HepG2 (cell line): ENCODE measurements around the gene MICALL2. TPM values are rescaled to one million over a fixed set of nuclear protein-coding genes. Genes with fewer than 3 reads are reported as not detected.

ENCODE experiments used
- ATAC-seq: fragments of 200-7000 bp; cut with Tn5 transposase; 3 replicates; pipeline ENCODE4 v1.9.1; 2020; ENCODE audit warnings: mild to moderate bottlenecking, moderate library complexity
- BruUV-seq: library from RNA; stranded (reverse); fragments of 400-500 nt; replicated peaks from 2 replicates; lab custom pipeline; 2021; lab: Mats Ljungman, UMichigan
- CTCF ChIA-PET: fragments of 300-600 bp; formaldehyde crosslinking; extraction: SDS; loops from one replicate; lab custom pipeline; 2021; ENCODE audit warnings: low total read pairs, inconsistent platforms, low intra/inter-chr PET ratio; lab: Yijun Ruan, JAX
- POLR2A ChIA-PET: fragments of 350-600 bp; sonication (Branson Sonifier 250); formaldehyde crosslinking; loops from one replicate; lab custom pipeline; 2020; ENCODE audit warnings: antibody characterized with exemption, inconsistent platforms; lab: Yijun Ruan, JAX
- DNase-seq: peaks from one replicate; pipeline ENCODE4 v3.0.0-alpha.2; 2015; ENCODE audit warnings: low spot score
- FAIRE-seq: peaks from 3 replicates; lab custom pipeline; 2011; peaks lifted over from hg19 to GRCh38; lab: Jason Lieb, UNC
- H2AFZ ChIP-seq: one replicate; pipeline ENCODE4 v1.6.1; 2011; ENCODE audit warnings: low read length, inconsistent platforms
- H3K27ac ChIP-seq: fragments of 300-600 bp; 3 replicates; pipeline ENCODE4 v1.8.0; 2011; ENCODE audit warnings: mixed run types, mild to moderate bottlenecking, mixed read lengths, low read length, inconsistent platforms; ENCODE audit not compliant: insufficient read depth; ENCODE audit errors: extremely low read length
- H3K27me3 ChIP-seq, 2 experiments: fragments of 200-600 bp in 1 of 2; 2 replicates in 1 of 2; 3 replicates in 1 of 2; pipeline versions ENCODE4 v1.6.0 to v1.8.0; 2011; ENCODE audit warnings: low read length in 2 of 2, mild to moderate bottlenecking in 2 of 2, moderate library complexity in 2 of 2, inconsistent platforms in 1 of 2; ENCODE audit not compliant: insufficient read depth in 2 of 2, control insufficient read depth in 1 of 2
- H3K36me3 ChIP-seq, 2 experiments: fragments of 200-600 bp in 1 of 2; replicated peaks in 1 of 2; 2 replicates in 1 of 2; 3 replicates in 1 of 2; pipeline versions ENCODE4 v1.5.1 to v1.8.0; 2011; ENCODE audit warnings: low read length in 2 of 2, inconsistent platforms in 1 of 2; ENCODE audit not compliant: insufficient read depth in 2 of 2, control insufficient read depth in 1 of 2
- H3K4me1 ChIP-seq: 2 replicates; pipeline ENCODE4 v1.5.1; 2012; ENCODE audit warnings: low read length, inconsistent platforms; ENCODE audit not compliant: insufficient read depth
- H3K4me2 ChIP-seq: 2 replicates; pipeline ENCODE4 v1.6.0; 2011; ENCODE audit warnings: low read depth, low read length, inconsistent platforms
- H3K4me3 ChIP-seq, 3 experiments: fragments of 200-600 bp in 1 of 3; sonication (generic), shearing (Covaris generic) in 1 of 3; replicated peaks in 1 of 3; 2 replicates each; pipeline ENCODE4 v1.5.1; 2011 to 2016; ENCODE audit warnings: low read length in 3 of 3, inconsistent platforms in 2 of 3, low read depth in 2 of 3, mild to moderate bottlenecking in 2 of 3, control low read depth in 1 of 3, mixed read lengths in 1 of 3; ENCODE audit not compliant: insufficient read depth in 1 of 3
- H3K79me2 ChIP-seq: one replicate; pipeline ENCODE4 v1.6.1; 2011; ENCODE audit warnings: low read length, inconsistent platforms; ENCODE audit not compliant: insufficient read depth
- H3K9ac ChIP-seq: 2 replicates; pipeline ENCODE4 v1.6.0; 2011; ENCODE audit warnings: mild to moderate bottlenecking, low read depth, low read length, inconsistent platforms; ENCODE audit not compliant: insufficient read depth
- H3K9me3 ChIP-seq: 2 replicates; pipeline ENCODE4 v1.5.1; 2012; ENCODE audit warnings: mild to moderate bottlenecking, low read length
- H4K20me1 ChIP-seq: 2 replicates; pipeline ENCODE4 v1.6.0; 2011; ENCODE audit warnings: inconsistent platforms, mild to moderate bottlenecking, low read length, moderate library complexity; ENCODE audit not compliant: insufficient read depth
- CHD2 ChIP-seq: IDR thresholded peaks from 2 replicates; pipeline ENCODE4 v1.6.1; 2011; ENCODE audit warnings: low read depth, low read length, improper control_type of control experiment
- HIVEP1 ChIP-seq: sonication (generic); formaldehyde crosslinking; IDR thresholded peaks from 2 replicates; pipeline ENCODE4 v1.4.0; 2020; ENCODE audit warnings: mild to moderate bottlenecking, missing genetic modification reagents
- HOXA7 ChIP-seq: sonication (generic); formaldehyde crosslinking; IDR thresholded peaks from 2 replicates; pipeline ENCODE4 v1.8.1; 2022; ENCODE audit warnings: mild to moderate bottlenecking, missing genetic modification reagents, moderate library complexity
- KLF12 ChIP-seq: sonication (generic); formaldehyde crosslinking; IDR thresholded peaks from 2 replicates; pipeline ENCODE4 v1.4.0; 2020; ENCODE audit warnings: missing genetic modification reagents, borderline replicate concordance
- NFYC ChIP-seq: IDR thresholded peaks from 2 replicates; pipeline ENCODE4 v1.6.1; 2016; ENCODE audit warnings: missing genetic modification reagents, missing compliant biosample characterization
- ZNF274 ChIP-seq: sonication (generic); formaldehyde crosslinking; IDR thresholded peaks from 2 replicates; pipeline ENCODE4 v1.5.1; 2020; ENCODE audit warnings: mild to moderate bottlenecking, missing genetic modification reagents
- ZNF382 ChIP-seq: sonication (generic); formaldehyde crosslinking; IDR thresholded peaks from 2 replicates; pipeline ENCODE4 v1.5.0; 2020; ENCODE audit warnings: missing genetic modification reagents, mild to moderate bottlenecking, borderline replicate concordance
- ZNF468 ChIP-seq: sonication (generic); formaldehyde crosslinking; IDR thresholded peaks from 2 replicates; pipeline ENCODE4 v1.8.0; 2022; ENCODE audit warnings: mild to moderate bottlenecking, moderate library complexity, missing genetic modification reagents
- WGBS: methylation state at CpG from one replicate; pipeline ENCODE4 v1.1.6; 2017; ENCODE audit warnings: low lambda C conversion rate; 5-methylcytosine and 5-hydroxymethylcytosine counted together
- in situ Hi-C: cut with HindIII; loops from 2 replicates; pipeline ENCODE4 v1.10.0; 2017; ENCODE audit warnings: low pct_unique_long_range_greater_than_20kb; ENCODE audit not compliant: extremely low pct_ligation_motif_present
- intact Hi-C: fragments of 100-400 bp; cut with micrococcal nuclease; formaldehyde crosslinking; loops from one replicate; pipeline ENCODE4 v1.10.0; 2022; ENCODE audit not compliant: unreplicated experiment
- polyA plus RNA-seq, 8 experiments: library from polyadenylated mRNA; depleted of rRNA in 3 of 8; stranded (reverse) in 7 of 8; unstranded in 1 of 8; fragments of >200 nt; fragmentation: Illumina TruSeq in 4 of 8; extraction: Trizol in 4 of 8; gene quantifications; 2 replicates each; pipeline versions ENCODE4 v1.2.1 to v1.2.3, GENCODE V29; 2011 to 2016; ENCODE audit warnings: low read depth in 4 of 8, missing spikeins in 1 of 8, mixed read lengths in 1 of 8; ENCODE audit not compliant: insufficient read depth in 1 of 8
- total RNA-seq, 5 experiments: library from RNA; depleted of rRNA; stranded (reverse); fragments of >200 nt; fragmentation: Illumina TruSeq; extraction: Trizol; gene quantifications; 2 replicates each; pipeline ENCODE4 v1.2.3, GENCODE V29; 2016; ENCODE audit warnings: low read depth in 1 of 5
- TF ChIP-seq, protein P1 (sequence below): sonication (generic); formaldehyde crosslinking; IDR thresholded peaks from 2 replicates; pipeline ENCODE4 v1.4.0; 2020; ENCODE audit warnings: missing genetic modification reagents
- TF ChIP-seq, protein P2 (sequence below): sonication (generic); formaldehyde crosslinking; IDR thresholded peaks from 2 replicates; pipeline ENCODE4 v1.4.0; 2020; ENCODE audit warnings: mild to moderate bottlenecking, low read depth, missing genetic modification reagents
- TF ChIP-seq, protein P3 (sequence below): sonication (generic); formaldehyde crosslinking; IDR thresholded peaks from 2 replicates; pipeline ENCODE4 v1.5.0; 2020; ENCODE audit warnings: missing genetic modification reagents
- TF ChIP-seq, protein P4 (sequence below), 2 experiments: sonication (generic) in 1 of 2; formaldehyde crosslinking in 1 of 2; IDR thresholded peaks; 2 replicates each; pipeline versions ENCODE4 v1.4.0 to v1.6.1; 2016 to 2020; ENCODE audit warnings: borderline replicate concordance in 1 of 2, low read depth in 1 of 2, mild to moderate bottlenecking in 1 of 2, missing genetic modification reagents in 1 of 2

Gene MICALL2
- total and polyA plus RNA-seq, 2 of the 13 experiments (the other 11 are each of a cell fraction or from before 2014, with no cell fraction given): 5.8 to 12.4 TPM

DNA sequence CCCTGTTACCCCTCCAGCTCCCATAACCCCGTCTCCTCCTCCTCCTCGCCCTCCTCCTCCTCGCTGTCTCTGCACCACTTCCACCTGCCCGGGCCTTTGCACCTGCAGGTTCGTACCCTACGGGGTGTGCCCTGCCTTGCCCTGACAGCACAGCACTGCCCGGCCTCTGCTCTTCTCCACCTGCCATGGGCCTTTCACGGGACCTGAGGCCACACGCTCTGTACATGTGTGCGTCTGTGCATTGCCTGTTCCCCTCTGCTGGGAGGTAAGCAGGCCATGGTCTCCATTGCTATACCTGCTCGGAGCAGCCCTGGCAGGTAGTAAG lies 40.0 kb downstream of the MICALL2 start:
- H3K79me2 ChIP-seq: no peaks in the 10 kb centered on the region
- TF ChIP-seq ZNF468 (CRISPR knock-in tag) (no peak), HIVEP1 (CRISPR knock-in tag) (no peak), NFYC (CRISPR knock-in tag) (no peak), ZNF274 (CRISPR knock-in tag) (no peak), CHD2 (no peak), HOXA7 (CRISPR knock-in tag) (no peak), KLF12 (CRISPR knock-in tag) (no peak), ZNF382 (CRISPR knock-in tag) (no peak)
- TF ChIP-seq, protein P1, sequence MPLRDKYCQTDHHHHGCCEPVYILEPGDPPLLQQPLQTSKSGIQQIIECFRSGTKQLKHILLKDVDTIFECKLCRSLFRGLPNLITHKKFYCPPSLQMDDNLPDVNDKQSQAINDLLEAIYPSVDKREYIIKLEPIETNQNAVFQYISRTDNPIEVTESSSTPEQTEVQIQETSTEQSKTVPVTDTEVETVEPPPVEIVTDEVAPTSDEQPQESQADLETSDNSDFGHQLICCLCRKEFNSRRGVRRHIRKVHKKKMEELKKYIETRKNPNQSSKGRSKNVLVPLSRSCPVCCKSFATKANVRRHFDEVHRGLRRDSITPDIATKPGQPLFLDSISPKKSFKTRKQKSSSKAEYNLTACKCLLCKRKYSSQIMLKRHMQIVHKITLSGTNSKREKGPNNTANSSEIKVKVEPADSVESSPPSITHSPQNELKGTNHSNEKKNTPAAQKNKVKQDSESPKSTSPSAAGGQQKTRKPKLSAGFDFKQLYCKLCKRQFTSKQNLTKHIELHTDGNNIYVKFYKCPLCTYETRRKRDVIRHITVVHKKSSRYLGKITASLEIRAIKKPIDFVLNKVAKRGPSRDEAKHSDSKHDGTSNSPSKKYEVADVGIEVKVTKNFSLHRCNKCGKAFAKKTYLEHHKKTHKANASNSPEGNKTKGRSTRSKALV (CRISPR knock-in tag): no peak
- TF ChIP-seq, protein P2, sequence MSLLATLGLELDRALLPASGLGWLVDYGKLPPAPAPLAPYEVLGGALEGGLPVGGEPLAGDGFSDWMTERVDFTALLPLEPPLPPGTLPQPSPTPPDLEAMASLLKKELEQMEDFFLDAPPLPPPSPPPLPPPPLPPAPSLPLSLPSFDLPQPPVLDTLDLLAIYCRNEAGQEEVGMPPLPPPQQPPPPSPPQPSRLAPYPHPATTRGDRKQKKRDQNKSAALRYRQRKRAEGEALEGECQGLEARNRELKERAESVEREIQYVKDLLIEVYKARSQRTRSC: no peak
- TF ChIP-seq, protein P3, sequence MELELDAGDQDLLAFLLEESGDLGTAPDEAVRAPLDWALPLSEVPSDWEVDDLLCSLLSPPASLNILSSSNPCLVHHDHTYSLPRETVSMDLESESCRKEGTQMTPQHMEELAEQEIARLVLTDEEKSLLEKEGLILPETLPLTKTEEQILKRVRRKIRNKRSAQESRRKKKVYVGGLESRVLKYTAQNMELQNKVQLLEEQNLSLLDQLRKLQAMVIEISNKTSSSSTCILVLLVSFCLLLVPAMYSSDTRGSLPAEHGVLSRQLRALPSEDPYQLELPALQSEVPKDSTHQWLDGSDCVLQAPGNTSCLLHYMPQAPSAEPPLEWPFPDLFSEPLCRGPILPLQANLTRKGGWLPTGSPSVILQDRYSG (CRISPR knock-in tag): no peak
- TF ChIP-seq, protein P4, sequence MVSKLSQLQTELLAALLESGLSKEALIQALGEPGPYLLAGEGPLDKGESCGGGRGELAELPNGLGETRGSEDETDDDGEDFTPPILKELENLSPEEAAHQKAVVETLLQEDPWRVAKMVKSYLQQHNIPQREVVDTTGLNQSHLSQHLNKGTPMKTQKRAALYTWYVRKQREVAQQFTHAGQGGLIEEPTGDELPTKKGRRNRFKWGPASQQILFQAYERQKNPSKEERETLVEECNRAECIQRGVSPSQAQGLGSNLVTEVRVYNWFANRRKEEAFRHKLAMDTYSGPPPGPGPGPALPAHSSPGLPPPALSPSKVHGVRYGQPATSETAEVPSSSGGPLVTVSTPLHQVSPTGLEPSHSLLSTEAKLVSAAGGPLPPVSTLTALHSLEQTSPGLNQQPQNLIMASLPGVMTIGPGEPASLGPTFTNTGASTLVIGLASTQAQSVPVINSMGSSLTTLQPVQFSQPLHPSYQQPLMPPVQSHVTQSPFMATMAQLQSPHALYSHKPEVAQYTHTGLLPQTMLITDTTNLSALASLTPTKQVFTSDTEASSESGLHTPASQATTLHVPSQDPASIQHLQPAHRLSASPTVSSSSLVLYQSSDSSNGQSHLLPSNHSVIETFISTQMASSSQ (IDR thresholded peaks at IDR 0.05; ENCODE audit: low read depth): no peak
- TF ChIP-seq, protein P4 (CRISPR knock-in tag; IDR thresholded peaks at IDR 0.05; ENCODE audit: borderline replicate concordance): no peak
- DNase-seq (no peak), FAIRE-seq (no peak), ATAC-seq (no peak; the same call in 2 of the 3 replicates)
- no peaks in the 10 kb centered on the region for H3K36me3 ChIP-seq
- no peaks in the 10 kb centered on the region for H3K4me1 ChIP-seq
- H3K9me3 ChIP-seq: no peaks in the 10 kb centered on the region
- H3K4me2 ChIP-seq: no peak overlapping the region
- H3K27me3 ChIP-seq: peaks cover 11 to 39% of the 10 kb centered on the region in 2 experiments; a peak in 4 of 5 replicates
- in situ Hi-C loops (no loop called here), intact Hi-C loops (no loop called here)
- H3K4me3 ChIP-seq: no peak overlapping the region
- no peak overlapping the region for H3K27ac ChIP-seq
- 34% methylated on average over 10 of the region's 11 CpGs for WGBS
- POLR2A ChIA-PET: no interaction called here
- CTCF ChIA-PET: no interaction called here
- no peaks in the 10 kb centered on the region for H4K20me1 ChIP-seq
- H3K9ac ChIP-seq: no peak overlapping the region
- no peak overlapping the region for H2AFZ ChIP-seq
- BruUV-seq: no TSS peak
